Ishikawa (cell line): ENCODE data around the gene ANKRD44.

Experiments
- CEBPB ChIP-seq: IDR thresholded peaks from 2 replicates; pipeline ENCODE4 v1.6.1; 2012
- CREB1 ChIP-seq: IDR thresholded peaks from 2 replicates; pipeline ENCODE4 v1.6.1; 2012; ENCODE audit warnings: low read depth
- EGR1 ChIP-seq: IDR thresholded peaks from 2 replicates; pipeline ENCODE4 v1.6.1; 2012
- EP300 ChIP-seq: IDR thresholded peaks from 2 replicates; pipeline ENCODE4 v1.6.1; 2012; ENCODE audit warnings: borderline replicate concordance
- FOXM1 ChIP-seq: IDR thresholded peaks from 2 replicates; pipeline ENCODE4 v1.6.1; 2012; ENCODE audit warnings: low read depth, borderline replicate concordance
- NFIC ChIP-seq: IDR thresholded peaks from 2 replicates; pipeline ENCODE4 v1.6.1; 2012
- RAD21 ChIP-seq: IDR thresholded peaks from 2 replicates; pipeline ENCODE4 v1.6.1; 2012; ENCODE audit warnings: low read depth
- TAF1 ChIP-seq: IDR thresholded peaks from 2 replicates; pipeline ENCODE4 v1.6.1; 2012; ENCODE audit warnings: low read depth, mild to moderate bottlenecking
- TCF12 ChIP-seq: IDR thresholded peaks from 2 replicates; pipeline ENCODE4 v1.6.1; 2012; ENCODE audit warnings: low read depth
- TEAD4 ChIP-seq: IDR thresholded peaks from 2 replicates; pipeline ENCODE4 v1.6.1; 2012
- YY1 ChIP-seq: IDR thresholded peaks from 2 replicates; pipeline ENCODE4 v1.6.1; 2012; ENCODE audit warnings: low read depth
- ZBTB7A ChIP-seq: IDR thresholded peaks from 2 replicates; pipeline ENCODE4 v1.6.1; 2012; ENCODE audit warnings: low read depth
- TF ChIP-seq, protein P1 (sequence below): IDR thresholded peaks from 2 replicates; pipeline ENCODE4 v1.6.1; 2012
- TF ChIP-seq, protein P2 (sequence below): IDR thresholded peaks from 2 replicates; pipeline ENCODE4 v1.6.1; 2012
- TF ChIP-seq, protein P3 (sequence below): IDR thresholded peaks from 2 replicates; pipeline ENCODE4 v1.6.1; 2012; ENCODE audit warnings: low read depth, mild to moderate bottlenecking

ANKRD44 gene

DNA sequence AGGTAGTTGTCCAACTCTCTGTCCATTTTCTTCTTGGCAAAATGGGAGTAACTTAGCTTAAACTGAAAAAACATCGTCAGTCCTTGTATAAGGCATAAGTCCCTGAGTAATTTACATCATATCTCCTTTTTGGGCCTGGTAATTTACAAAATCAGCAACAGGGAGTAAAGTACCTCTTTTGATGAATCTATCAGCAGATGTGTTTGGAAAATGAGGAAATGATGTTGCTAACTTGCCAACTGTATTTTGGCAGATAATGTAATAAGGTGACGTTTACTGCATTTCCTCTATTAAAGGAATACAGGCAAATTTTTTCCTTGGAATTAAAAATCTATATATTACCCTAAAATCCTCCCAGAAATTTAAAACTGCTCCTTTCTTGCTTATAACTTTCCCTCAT is 29.2 kb downstream of the ANKRD44 start:
- TF ChIP-seq YY1, result no peak
- no peak for TF ChIP-seq EGR1
- TF ChIP-seq NFIC, result no peak
- TF ChIP-seq, protein P1, sequence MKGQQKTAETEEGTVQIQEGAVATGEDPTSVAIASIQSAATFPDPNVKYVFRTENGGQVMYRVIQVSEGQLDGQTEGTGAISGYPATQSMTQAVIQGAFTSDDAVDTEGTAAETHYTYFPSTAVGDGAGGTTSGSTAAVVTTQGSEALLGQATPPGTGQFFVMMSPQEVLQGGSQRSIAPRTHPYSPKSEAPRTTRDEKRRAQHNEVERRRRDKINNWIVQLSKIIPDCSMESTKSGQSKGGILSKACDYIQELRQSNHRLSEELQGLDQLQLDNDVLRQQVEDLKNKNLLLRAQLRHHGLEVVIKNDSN, result no peak
- TF ChIP-seq TAF1, result no peak
- TF ChIP-seq, protein P2, sequence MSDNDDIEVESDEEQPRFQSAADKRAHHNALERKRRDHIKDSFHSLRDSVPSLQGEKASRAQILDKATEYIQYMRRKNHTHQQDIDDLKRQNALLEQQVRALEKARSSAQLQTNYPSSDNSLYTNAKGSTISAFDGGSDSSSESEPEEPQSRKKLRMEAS, result no peak
- TF ChIP-seq TCF12, result no peak
- TF ChIP-seq CEBPB, result no peak

DNA sequence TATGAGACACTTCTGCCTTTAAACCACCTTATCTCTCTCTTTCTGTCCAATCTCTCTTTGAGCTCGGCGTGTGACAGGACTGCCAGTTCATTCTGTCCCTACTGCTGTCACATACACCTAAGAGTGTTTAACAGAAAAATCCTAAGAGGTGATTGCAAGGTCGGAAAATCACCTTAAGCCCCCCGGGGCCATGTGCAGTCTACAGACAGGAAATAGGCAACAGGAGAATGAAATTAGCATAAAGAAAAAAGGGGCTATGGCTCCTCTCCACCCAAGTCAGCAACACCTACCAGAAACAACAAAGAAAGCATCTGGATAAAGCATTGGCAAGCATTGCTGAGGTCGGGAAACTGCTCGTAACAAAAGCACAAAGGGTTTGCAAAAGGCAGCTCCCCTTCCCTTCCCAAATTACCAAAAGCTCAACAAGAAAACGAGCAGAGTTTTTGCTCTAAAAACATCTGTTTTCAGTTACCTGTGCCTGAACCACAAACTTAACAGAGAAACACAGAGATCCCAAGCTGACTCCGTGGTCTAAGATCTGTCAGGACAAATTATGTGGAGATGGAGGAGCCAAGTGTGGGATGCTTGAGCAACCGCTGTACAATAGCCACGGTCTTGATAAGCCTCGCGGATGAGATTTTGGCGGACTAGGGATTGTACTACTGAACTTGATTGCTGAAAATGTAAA is 30.4 kb downstream of the ANKRD44 start:
- TF ChIP-seq TCF12, result no peak
- no peak for TF ChIP-seq CREB1
- TF ChIP-seq CEBPB, result no peak
- no peak for TF ChIP-seq EP300
- TF ChIP-seq, protein P2, result no peak
- no peak for TF ChIP-seq TAF1
- no peak for TF ChIP-seq NFIC
- no peak for TF ChIP-seq ZBTB7A
- no peak for TF ChIP-seq TEAD4
- TF ChIP-seq YY1, result no peak

DNA sequence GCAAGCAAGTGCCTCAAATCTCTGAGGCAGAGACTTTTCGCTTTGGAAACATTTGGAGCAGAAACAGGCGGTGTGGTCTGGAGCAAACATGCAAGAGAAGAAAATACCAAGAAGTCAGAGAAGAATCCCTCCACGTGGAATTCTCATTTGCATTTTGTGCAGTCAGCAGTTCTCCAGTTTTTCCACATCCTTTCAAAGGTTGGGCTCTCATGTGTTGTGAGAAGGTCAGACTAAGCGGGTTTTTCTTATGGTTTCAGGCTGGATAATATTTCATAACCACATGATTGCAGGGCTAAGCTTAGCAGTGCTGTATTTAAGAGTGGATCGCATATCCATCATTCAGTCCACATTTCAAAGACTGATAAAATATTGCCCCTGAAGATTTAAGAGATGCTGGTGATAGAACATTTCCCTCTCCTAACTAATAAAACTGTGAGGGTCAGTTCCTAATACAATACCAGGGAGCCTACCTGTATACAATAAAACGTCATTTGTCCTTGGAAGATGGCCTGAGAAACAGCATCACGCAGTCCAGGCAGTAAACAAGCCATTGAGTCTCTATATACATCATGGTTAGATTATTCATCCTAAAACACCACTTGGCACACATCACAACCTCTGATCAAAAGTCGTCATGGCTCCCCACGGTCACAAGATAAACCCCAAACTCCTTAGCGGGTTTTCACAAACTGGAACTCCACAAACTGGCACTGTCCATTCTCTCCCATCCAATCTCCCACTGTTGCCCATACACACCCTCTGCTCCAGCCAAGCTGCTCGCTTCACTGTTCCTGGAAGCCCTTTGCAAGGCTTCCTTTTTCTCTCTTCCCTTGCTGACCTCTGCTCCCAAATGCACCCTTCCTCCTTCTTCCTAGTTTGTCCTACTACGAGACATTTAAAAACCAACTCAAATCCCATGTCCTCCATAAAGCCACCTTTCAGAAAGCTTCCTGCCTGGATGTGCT is 31.5 kb downstream of the ANKRD44 start:
- no peak for TF ChIP-seq CREB1
- TF ChIP-seq, protein P1, result no peak
- TF ChIP-seq FOXM1, result no peak
- TF ChIP-seq RAD21, result no peak
- TF ChIP-seq, protein P3, sequence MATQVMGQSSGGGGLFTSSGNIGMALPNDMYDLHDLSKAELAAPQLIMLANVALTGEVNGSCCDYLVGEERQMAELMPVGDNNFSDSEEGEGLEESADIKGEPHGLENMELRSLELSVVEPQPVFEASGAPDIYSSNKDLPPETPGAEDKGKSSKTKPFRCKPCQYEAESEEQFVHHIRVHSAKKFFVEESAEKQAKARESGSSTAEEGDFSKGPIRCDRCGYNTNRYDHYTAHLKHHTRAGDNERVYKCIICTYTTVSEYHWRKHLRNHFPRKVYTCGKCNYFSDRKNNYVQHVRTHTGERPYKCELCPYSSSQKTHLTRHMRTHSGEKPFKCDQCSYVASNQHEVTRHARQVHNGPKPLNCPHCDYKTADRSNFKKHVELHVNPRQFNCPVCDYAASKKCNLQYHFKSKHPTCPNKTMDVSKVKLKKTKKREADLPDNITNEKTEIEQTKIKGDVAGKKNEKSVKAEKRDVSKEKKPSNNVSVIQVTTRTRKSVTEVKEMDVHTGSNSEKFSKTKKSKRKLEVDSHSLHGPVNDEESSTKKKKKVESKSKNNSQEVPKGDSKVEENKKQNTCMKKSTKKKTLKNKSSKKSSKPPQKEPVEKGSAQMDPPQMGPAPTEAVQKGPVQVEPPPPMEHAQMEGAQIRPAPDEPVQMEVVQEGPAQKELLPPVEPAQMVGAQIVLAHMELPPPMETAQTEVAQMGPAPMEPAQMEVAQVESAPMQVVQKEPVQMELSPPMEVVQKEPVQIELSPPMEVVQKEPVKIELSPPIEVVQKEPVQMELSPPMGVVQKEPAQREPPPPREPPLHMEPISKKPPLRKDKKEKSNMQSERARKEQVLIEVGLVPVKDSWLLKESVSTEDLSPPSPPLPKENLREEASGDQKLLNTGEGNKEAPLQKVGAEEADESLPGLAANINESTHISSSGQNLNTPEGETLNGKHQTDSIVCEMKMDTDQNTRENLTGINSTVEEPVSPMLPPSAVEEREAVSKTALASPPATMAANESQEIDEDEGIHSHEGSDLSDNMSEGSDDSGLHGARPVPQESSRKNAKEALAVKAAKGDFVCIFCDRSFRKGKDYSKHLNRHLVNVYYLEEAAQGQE, result no peak
- no peak for TF ChIP-seq TAF1
- no peak for TF ChIP-seq CEBPB
- no peak for TF ChIP-seq TEAD4
- TF ChIP-seq YY1, result no peak
- TF ChIP-seq ZBTB7A, result no peak
- no peak for TF ChIP-seq TCF12
- TF ChIP-seq NFIC, result no peak
- no peak for TF ChIP-seq EP300

DNA sequence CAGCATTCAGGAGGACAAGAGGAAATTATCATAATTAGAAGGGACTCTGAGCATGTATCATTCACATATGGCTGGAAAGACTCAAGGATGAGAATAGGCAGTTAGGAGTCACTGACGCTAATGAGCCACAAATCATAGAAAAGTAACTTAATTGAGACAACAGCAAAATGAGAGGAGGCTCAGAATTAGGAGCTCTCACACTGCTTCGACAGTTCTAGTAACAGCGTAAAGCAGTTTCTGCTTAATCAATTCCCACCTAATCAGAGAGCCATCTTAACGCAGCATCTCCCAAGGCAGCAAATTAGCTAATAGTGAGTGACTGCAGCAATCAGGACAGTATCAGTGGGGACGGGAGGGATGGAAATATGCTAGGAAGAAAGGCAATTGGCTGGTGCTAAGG is 32.8 kb downstream of the ANKRD44 start:
- TF ChIP-seq TEAD4 (no peak), YY1 (no peak)
- TF ChIP-seq, protein P1, result no peak

DNA sequence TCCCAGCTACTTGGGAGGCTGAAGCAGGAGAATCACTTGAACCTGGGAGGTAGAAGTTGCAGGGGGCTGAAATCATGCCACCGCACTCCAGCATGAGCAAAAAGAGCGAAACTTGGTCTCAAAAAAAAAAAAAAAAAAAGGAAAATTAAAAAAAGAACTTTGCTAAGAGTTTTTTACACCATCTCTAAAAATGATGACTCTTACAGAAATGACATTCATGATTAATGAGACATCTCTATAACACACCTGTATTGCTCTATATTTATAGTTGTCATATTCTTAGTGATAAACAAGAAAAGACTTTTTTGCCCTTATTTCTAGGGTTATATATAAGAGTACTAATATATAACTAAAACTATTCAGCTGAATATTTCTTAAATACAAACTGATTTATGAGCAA is 34.4 kb downstream of the ANKRD44 start:
- TF ChIP-seq FOXM1 (no peak), RAD21 (no peak), CEBPB (no peak), TEAD4 (no peak), TAF1 (no peak), YY1 (no peak)
- TF ChIP-seq, protein P3, result no peak
